Measurements from ENCODE around the gene MAP3K3.

Gene MAP3K3

DNA sequence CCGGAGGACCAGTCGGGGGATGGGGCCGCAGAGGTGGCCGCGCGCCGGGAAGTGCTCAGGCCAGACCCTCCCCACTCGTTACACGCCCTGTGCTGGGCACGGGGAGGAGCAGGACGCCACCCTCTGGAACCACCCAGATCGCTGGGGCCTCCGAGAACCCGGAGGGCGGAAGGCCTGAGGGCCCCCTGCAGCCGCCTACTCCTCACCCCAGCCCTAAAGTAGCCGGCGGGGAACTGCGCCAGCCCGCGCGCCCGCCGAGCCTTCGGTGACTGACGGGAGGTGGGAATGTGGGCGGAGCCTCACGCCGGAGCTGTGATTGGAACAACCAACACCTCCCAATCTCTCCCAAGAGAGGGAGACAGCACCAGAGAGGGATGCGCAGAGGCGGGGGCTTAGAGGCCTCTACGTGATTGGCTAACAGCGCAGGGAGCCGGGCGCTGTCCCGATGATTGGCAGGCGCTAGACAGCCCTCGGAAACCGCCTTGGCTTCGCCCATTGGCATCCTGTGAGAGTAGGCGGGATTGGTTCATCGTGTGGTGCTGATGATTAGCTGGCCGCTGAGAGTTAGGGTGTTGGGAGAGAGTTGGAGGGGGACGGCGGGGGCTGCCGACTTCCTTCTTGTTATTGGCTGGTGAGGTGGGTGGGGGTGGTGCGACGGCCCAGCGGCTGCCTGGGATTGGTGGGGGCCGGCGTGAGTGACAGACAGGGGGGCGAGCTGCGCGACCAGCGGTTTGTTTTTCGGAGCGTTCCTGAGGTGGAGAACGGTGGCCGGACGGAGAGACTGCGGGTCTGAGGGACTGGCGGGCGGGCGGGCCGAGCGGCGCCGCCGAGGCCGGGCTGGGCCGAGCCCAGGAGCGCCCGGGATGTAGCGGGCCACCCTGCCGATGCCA is at the start of gene MAP3K3:
MAP3K3 (plus strand) TSS at position 734 of the 890 bp plus-strand sequence. CDS start 343 bp downstream, outside the sequence.
- Histone ChIP-seq H3K4me2 (peak within 1 kb of the TSS; percentile 98), H3K79me2 (ENCODE audit: insufficient read depth, low read depth) (peaks cover 32% of the 10 kb centered on the region), H3K4me3 (IDR thresholded peaks at IDR 0.05; ENCODE audit: insufficient read depth, low read depth, low read length) (no peak within 1 kb of the TSS)

DNA sequence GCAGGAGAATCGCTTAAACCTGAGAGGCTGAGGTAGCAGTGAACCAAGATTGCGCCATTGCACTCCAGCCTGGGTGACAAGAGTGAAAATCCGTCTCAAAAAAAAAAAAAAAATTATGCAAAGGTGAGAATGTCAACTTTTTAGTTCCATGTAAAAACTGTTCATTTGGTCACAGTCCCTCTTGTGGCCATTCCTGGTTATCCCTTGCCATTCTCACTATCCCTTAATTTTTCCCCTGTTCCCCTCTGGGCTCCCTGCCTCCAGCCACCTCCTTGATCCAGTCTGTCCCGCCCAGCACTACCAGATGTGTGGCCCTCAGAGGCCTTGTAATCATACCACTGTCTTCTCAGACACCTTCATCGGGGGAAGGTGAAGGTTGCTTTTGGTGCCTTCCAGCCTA is 48.6 kb upstream of the MAP3K3 start:
- no peak overlapping the region for H2AFZ ChIP-seq (ENCODE audit: low read depth)
- H3K4me1 ChIP-seq (ENCODE audit: low read depth, poor library complexity, severe bottlenecking) = no peaks in the 10 kb centered on the region
- H3K4me2 ChIP-seq = no peak overlapping the region
- no peak overlapping the region for H3K9ac ChIP-seq
- peaks cover 4% of the 10 kb centered on the region; the same call in 1 of the 2 replicates for H3K79me2 ChIP-seq (ENCODE audit: insufficient read depth, low read depth)
- no peaks in the 10 kb centered on the region for H3K36me3 ChIP-seq (ENCODE audit: insufficient read depth)
- no peak overlapping the region for H3K27ac ChIP-seq
- H4K20me1 ChIP-seq (ENCODE audit: insufficient read depth) = 0 out of 2 replicates have a peak, but pooled peaks cover 3% of the 10 kb centered on the region
- TF ChIP-seq, protein P1, sequence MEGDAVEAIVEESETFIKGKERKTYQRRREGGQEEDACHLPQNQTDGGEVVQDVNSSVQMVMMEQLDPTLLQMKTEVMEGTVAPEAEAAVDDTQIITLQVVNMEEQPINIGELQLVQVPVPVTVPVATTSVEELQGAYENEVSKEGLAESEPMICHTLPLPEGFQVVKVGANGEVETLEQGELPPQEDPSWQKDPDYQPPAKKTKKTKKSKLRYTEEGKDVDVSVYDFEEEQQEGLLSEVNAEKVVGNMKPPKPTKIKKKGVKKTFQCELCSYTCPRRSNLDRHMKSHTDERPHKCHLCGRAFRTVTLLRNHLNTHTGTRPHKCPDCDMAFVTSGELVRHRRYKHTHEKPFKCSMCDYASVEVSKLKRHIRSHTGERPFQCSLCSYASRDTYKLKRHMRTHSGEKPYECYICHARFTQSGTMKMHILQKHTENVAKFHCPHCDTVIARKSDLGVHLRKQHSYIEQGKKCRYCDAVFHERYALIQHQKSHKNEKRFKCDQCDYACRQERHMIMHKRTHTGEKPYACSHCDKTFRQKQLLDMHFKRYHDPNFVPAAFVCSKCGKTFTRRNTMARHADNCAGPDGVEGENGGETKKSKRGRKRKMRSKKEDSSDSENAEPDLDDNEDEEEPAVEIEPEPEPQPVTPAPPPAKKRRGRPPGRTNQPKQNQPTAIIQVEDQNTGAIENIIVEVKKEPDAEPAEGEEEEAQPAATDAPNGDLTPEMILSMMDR (conservative IDR thresholded peaks at IDR 0.05; ENCODE audit: low read depth, low read length) = peak; percentile 30; the same call in 1 of the 2 replicates
- H3K4me3 ChIP-seq (IDR thresholded peaks at IDR 0.05; ENCODE audit: insufficient read depth, low read depth, low read length) = no peak overlapping the region
- H3K27me3 ChIP-seq (ENCODE audit: insufficient read depth, low read depth) = no peaks in the 10 kb centered on the region

More for the DNA sequence above, at the start of gene MAP3K3:
- peak within 1 kb of the TSS; percentile 49; the same call in 1 of the 2 replicates for H3K9ac ChIP-seq
- TF ChIP-seq, protein P1 (conservative IDR thresholded peaks at IDR 0.05; ENCODE audit: low read depth, low read length) = no peak
- peaks cover 24% of the 10 kb centered on the region for H3K4me1 ChIP-seq (ENCODE audit: low read depth, poor library complexity, severe bottlenecking)
- H4K20me1 ChIP-seq (ENCODE audit: insufficient read depth) = 0 out of 2 replicates have a peak, but pooled peaks cover 10% of the 10 kb centered on the region
- H3K36me3 ChIP-seq (ENCODE audit: insufficient read depth) = no peaks in the 10 kb centered on the region
- peak within 1 kb of the TSS; percentile 84 for H2AFZ ChIP-seq (ENCODE audit: low read depth)
- no peaks in the 10 kb centered on the region for H3K27me3 ChIP-seq (ENCODE audit: insufficient read depth, low read depth)
- peak within 1 kb of the TSS; percentile 32; the same call in 1 of the 2 replicates for H3K27ac ChIP-seq

DNA sequence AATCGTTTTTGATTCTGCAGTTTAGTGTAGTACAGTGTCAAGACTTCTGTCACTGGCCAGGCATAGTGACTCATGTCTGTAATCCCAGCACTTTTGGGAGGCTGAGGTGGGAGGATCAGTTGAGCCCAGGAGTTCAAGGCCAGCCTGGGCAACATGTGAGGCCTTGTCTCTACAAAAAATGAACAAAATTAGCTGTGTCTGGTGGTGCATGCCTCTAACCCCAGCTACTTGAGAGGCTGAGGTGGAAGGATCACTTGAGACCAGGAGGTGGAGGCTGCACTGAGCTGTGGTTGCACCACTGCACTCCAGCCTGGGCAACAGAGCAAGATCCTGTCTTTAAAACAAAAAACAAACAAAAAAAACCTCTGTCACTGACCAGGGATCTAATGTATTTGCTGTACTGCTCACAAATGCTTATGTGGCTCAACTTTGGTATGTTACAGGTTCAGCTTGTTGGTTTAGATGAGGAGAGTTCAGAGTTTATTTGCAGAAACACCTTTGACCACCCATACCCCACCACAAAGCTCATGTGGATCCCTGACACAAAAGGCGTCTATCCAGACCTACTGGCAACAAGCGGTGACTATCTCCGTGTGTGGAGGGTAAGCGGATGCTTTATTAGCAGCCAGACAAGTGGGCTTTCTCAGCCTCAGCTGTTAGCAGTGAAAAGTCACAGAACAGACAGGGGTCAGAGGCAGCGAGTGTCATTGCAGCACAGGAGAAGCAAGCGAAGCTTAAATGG is 44.0 kb upstream of the MAP3K3 start:
- H4K20me1 ChIP-seq (ENCODE audit: insufficient read depth) = no peaks in the 10 kb centered on the region
- TF ChIP-seq, protein P1 (conservative IDR thresholded peaks at IDR 0.05; ENCODE audit: low read depth, low read length) = no peak
- no peaks in the 10 kb centered on the region for H3K79me2 ChIP-seq (ENCODE audit: insufficient read depth, low read depth)

DNA sequence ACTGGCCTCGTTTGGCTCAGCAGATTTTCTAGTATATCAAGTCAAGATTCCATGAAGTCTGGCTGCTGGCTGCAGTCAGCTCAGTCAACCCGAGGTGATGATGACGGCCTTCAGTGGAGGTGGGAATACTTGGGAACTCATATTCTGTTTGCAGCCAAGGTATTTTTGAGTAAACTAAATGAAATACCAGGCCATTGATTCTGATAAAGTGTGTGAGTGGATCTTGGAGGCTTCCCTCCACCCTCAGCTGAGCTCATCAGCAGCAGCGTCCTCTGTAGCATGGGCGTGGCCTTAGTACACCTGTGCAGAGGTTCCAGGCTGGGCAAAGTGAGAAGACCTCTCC is 43.5 kb upstream of the MAP3K3 start:
- no peak overlapping the region for H3K9ac ChIP-seq
- H3K4me3 ChIP-seq (IDR thresholded peaks at IDR 0.05; ENCODE audit: insufficient read depth, low read depth, low read length) = no peak overlapping the region
- H3K36me3 ChIP-seq (ENCODE audit: insufficient read depth) = no peaks in the 10 kb centered on the region
- TF ChIP-seq, protein P1 (conservative IDR thresholded peaks at IDR 0.05; ENCODE audit: low read depth, low read length) = no peak
- H2AFZ ChIP-seq (ENCODE audit: low read depth) = no peak overlapping the region
- no peaks in the 10 kb centered on the region for H3K27me3 ChIP-seq (ENCODE audit: insufficient read depth, low read depth)
- H3K4me1 ChIP-seq (ENCODE audit: low read depth, poor library complexity, severe bottlenecking) = no peaks in the 10 kb centered on the region
- no peaks in the 10 kb centered on the region for H3K79me2 ChIP-seq (ENCODE audit: insufficient read depth, low read depth)
- H3K27ac ChIP-seq = no peak overlapping the region
- H3K4me2 ChIP-seq = no peak overlapping the region
- no peaks in the 10 kb centered on the region for H4K20me1 ChIP-seq (ENCODE audit: insufficient read depth)

More for the DNA sequence above, 44.0 kb upstream of the MAP3K3 start:
- Histone ChIP-seq H3K27ac (no peak overlapping the region), H3K4me2 (no peak overlapping the region), H3K9ac (no peak overlapping the region), H3K4me3 (IDR thresholded peaks at IDR 0.05; ENCODE audit: insufficient read depth, low read depth, low read length) (no peak overlapping the region), H3K27me3 (ENCODE audit: insufficient read depth, low read depth) (no peaks in the 10 kb centered on the region), H3K4me1 (ENCODE audit: low read depth, poor library complexity, severe bottlenecking) (no peaks in the 10 kb centered on the region), H2AFZ (ENCODE audit: low read depth) (no peak overlapping the region), H3K36me3 (ENCODE audit: insufficient read depth) (no peaks in the 10 kb centered on the region)

Data from KMS-11 (cell line).